Left colon (tissue), 2 donors: ENCODE measurements around the gene CTBS. TPM values are rescaled to one million over a fixed set of nuclear protein-coding genes. Genes with fewer than 3 reads are reported as not detected.

Source experiments
- ATAC-seq: fragments of 200-7000 bp; cut with Tn5 transposase; one replicate; pipeline ENCODE4 v1.9.1; 2020; ENCODE audit warnings: mild to moderate bottlenecking, moderate library complexity
- DNase-seq, 2 donors: peaks; one replicate each; pipeline ENCODE4 v3.0.0-alpha.2; 2020
- intact Hi-C, 2 donors: fragments of 100-400 bp; cut with DNase I in 1 of 2; cut with micrococcal nuclease in 1 of 2; formaldehyde crosslinking; loops; one replicate each; pipeline versions ENCODE4 v1.11.2 to v1.14.0; 2022; cut with DNase I, micrococcal nuclease
- long read RNA-seq: library from polyadenylated mRNA; unstranded; transcript quantifications from one replicate; pipeline ENCODE4 v2.0.0, GENCODE V29; 2021
- total RNA-seq, 2 donors: library from RNA; stranded (reverse); fragmentation: NEBNext Ultra II Directional; extraction: Animal tissue kit (Norgen Biotek cat#: 25700); gene quantifications; one replicate each; pipeline ENCODE4 v1.2.1, GENCODE V29; 2021
- donor health status: DM: no; HTN: no; CAD: no.
- donor health status: DM: yes; HTN: yes; CAD: no.

The CTBS gene, protein sequence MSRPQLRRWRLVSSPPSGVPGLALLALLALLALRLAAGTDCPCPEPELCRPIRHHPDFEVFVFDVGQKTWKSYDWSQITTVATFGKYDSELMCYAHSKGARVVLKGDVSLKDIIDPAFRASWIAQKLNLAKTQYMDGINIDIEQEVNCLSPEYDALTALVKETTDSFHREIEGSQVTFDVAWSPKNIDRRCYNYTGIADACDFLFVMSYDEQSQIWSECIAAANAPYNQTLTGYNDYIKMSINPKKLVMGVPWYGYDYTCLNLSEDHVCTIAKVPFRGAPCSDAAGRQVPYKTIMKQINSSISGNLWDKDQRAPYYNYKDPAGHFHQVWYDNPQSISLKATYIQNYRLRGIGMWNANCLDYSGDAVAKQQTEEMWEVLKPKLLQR
- 10 to 100 TPM; 20.5 to 23.7 TPM for total RNA-seq
- long read RNA-seq, full-length matches to known transcripts: 43 of 63 reads
- long read RNA-seq, partial matches to known transcripts: 9 of 63 reads
- long read RNA-seq, other reads (novel, unspliced or antisense): 11 of 63 reads

DNA sequence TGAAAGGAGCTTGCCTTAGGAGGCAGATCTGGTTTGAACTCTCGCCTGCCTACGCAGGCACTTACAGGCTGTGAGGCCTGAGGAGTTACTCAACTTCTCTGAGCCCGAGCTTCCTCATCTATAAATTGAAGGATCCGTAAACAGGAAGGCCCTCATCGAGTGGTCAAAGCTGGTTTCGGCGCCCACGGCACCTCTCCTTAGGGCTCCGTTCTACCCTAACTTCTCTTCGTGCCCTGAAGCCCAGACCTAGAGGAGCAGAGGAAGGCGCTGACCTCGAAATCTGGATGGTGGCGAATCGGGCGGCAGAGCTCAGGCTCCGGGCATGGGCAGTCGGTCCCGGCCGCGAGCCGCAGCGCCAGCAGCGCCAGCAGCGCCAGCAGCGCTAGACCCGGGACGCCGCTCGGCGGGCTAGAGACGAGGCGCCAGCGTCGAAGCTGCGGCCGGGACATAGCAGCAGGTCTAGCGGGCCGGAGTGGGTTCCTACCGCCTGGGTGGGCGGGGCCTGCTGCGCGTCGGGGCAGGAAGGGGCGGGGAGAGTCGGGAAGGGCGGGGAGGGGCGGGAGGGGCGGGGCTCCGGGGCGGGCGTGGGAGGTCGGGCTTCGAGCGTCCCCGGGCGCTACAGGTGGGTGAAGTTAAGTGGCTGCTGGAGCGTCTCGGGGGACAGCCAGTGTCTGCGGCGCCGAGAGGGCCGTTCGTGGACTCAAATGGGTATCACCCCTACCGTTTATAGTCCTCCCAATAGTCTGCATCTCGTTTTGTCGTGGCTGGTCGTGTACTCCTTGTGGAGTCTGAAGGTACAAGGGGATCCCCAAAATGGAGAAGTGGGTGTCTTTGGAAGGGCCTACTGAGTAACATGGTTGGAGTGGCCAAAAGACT is at the start of gene CTBS:
TSS of gene CTBS (minus strand) at position 474 of the 876 bp plus-strand sequence. CDS start at position 449, 25 bp downstream.
- intact Hi-C loops: loop anchor here in 1 of 2 donors (10.0 kb wide), 1 partner anchor 69 kb away; the partner anchor contains the start of genes GNG5 and SPATA1
- DNase-seq (peak; percentile 87 to 93), ATAC-seq (peak; percentile 95)

GRCh38 chr1:84621553-84621952 is 47.3 kb upstream of the CTBS start:
- ATAC-seq (no peak), DNase-seq (no peak)
- intact Hi-C loops: loop anchor here in 1 of 2 donors (10.0 kb wide), 1 partner anchor 133 kb away; no protein-coding TSS in a partner anchor

GRCh38 chr1:84620720-84621313 is 46.6 kb upstream of the CTBS start:
- intact Hi-C loops: loop anchor here in 1 of 2 donors (10.0 kb wide), 1 partner anchor 134 kb away; no protein-coding TSS in a partner anchor
- DNase-seq (peak; percentile 71 to 81), ATAC-seq (peak; percentile 98)

DNA sequence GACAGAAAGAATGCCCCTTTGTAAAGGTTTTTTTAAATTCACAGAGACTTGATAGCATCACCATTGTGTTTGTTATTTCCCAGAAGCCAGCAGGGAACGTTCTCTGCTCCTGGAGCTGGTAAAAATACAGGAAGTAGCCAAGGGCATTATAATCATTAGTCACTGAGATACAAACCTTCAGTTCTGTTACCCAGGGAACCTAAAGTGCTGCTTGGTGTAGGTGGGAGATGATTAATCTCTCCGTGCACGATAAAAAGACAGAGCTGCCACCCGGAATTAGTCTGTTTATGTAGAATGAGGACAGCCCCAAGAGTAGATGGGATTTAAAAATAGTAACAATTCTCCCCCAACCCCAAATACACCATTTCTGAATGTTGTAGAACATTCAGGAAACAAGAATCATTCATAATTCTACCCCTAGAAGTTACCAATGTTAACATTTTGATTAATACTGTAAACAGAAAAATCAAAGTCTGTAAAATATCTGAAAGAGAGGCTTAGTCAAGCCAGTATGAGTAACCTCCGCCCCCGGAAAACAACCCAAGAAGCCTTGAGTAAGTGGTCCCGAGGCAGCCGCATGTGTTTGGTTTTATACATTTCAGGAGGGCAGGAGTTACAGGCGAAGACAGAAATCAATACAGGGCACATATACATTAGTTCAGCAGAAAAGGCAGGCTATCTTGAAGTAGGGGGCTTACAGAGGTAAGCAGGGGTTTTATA is 45.3 kb upstream of the CTBS start:
- no peak for DNase-seq
- ATAC-seq: no peak
- intact Hi-C loops: loop anchor here in 1 of 2 donors (10.0 kb wide), 2 partner anchors 135 to 185 kb away; no protein-coding TSS in a partner anchor

DNA sequence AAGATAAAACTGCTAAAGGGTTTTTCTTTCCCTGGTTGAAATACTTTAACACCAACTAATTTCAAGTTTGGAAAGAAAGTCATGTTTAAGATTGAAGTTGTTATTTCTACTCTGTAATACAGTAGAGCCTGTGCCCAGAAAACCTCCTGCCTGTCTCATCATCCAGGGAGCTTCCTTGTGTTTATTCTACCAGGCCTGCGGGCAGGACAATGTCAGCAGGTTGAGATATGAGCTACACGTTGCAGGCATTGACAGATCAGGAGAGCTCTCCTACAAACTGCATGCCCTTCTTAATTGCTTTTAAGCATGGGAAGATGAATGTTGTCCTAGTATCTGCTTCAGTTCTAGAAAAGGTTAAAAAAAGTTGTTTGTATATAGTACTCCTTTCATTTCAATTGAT is 43.1 kb upstream of the CTBS start:
- intact Hi-C loops: loop anchor here in 1 of 2 donors (10.0 kb wide), 1 partner anchor 183 kb away; no protein-coding TSS in a partner anchor
- no peak for DNase-seq
- no peak for ATAC-seq

- intact Hi-C loops: loop anchor here in 1 of 2 donors (10.0 kb wide), 1 partner anchor 181 kb away; no protein-coding TSS in a partner anchor
- no peak for DNase-seq
- no peak for ATAC-seq
These were observed 41.5 kb upstream of the CTBS start for GRCh38 chr1:84615790-84616189.

DNA sequence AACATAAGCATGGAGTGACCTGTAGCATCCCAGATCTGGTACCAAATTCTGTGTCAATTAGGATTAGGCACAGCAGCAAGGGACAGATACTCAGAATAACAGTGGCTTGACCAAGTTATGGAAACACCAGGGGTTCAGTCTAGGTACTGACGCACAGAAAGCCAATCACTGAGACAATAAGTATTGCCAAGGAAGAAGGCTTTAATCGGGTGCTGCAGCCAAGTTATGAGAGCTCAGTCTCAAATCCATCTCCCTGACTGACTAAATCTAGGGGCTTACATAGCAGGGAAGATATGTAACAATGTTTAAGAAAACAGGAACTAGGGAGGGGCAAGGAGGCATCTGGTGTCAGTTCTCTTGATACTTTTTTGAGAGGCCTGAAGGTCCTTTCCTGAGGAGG is 39.6 kb upstream of the CTBS start:
- intact Hi-C loops: loop anchor here in 1 of 2 donors (10.0 kb wide), 1 partner anchor 179 kb away; no protein-coding TSS in a partner anchor
- DNase-seq (no peak), ATAC-seq (no peak)

DNA sequence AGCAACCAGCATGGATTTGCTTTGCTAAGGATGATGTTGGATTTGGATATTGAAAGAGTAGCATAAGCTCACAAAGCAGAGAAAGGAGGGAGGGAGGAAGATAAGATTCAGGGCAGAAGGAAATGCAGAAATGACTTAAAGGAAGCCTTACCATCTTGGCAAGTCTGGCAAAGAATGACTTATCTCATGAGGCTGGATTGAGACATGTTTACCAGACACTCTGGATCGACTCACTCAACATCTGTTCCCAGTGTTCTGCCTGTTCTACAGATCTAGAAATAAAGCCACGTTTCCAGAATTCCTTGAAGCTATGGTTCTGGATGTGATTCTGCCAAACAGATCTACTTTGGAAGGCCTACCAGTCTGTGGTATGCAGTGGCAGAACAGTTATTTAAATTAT is 38.8 kb upstream of the CTBS start:
- no peak for ATAC-seq
- no peak for DNase-seq
- intact Hi-C loops: loop anchor here in 1 of 2 donors (10.0 kb wide), 1 partner anchor 178 kb away; no protein-coding TSS in a partner anchor

DNA sequence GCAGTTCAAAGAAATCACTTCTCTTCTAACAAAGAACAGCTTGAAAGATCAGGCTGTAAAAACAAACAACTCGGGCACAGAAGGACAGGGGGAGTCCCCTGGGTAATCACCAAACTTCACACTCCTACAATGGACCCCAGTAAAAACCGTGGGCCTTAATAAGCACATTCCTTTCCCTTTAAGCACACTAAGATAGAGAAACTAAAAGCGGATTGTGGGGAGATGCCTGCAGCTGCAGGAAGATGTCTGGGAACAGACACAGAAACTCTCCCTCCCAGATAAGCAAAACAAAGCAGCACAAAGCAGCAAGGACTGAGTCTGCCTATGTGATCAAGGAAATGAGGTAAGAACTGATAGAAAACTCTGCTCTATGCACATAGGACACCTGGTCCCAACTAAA is 37.6 kb upstream of the CTBS start:
- ATAC-seq (no peak), DNase-seq (no peak)
- intact Hi-C loops: loop anchor here in 1 of 2 donors (10.0 kb wide), 1 partner anchor 177 kb away; no protein-coding TSS in a partner anchor

GRCh38 chr1:84611091-84611490 is 36.9 kb upstream of the CTBS start:
- DNase-seq (no peak), ATAC-seq (no peak)
- intact Hi-C loops: loop anchor here in 1 of 2 donors (10.0 kb wide), 1 partner anchor 176 kb away; no protein-coding TSS in a partner anchor

DNA sequence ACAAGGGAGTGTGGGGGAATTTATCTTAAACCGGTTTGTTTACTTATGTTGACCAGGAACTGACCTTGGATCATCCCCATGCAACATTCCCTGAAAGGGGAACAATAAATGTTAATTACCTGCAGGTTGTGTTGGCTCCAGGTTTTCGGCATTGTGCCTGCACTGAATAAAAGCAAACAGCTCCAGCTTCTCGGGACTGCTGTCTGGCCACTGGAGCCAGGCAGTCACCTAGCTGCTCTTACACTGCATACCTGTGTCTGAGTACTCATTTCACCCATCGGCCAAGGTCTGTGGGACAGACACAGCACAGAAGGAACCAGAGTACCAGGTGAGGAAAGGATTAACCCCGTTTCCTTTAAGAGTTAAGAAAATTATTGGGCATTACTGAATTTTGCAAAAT is 32.7 kb upstream of the CTBS start:
- intact Hi-C loops: no loop called here
- ATAC-seq: no peak
- no peak for DNase-seq

DNA sequence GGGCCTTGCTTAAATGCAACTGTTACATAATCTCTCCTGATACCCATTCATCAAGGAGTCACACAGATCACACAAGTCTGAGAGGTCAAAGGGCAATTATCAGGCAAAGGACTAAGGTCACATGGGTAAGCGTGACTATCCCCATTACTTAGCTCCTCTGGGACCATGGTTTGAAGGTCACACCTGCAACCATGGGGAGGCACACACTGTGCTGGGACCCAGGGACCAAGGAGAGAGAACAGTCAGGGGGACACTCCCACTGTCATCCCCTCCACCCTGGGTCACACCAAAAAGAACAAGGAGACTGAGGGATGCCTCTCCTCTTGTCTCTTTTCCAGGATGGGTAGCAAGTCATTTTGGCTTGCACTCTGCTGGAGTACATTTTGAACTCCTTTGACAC is 30.9 kb upstream of the CTBS start:
- intact Hi-C loops: no loop called here
- DNase-seq (no peak), ATAC-seq (no peak)

GRCh38 chr1:84603941-84604830 is 29.9 kb upstream of the CTBS start:
- ATAC-seq: no peak
- DNase-seq: no peak
- intact Hi-C loops: no loop called here

- DNase-seq (no peak), ATAC-seq (no peak)
- intact Hi-C loops: no loop called here
These were observed 29.0 kb upstream of the CTBS start for GRCh38 chr1:84603223-84603622.

- intact Hi-C loops: no loop called here
- no peak for DNase-seq
- no peak for ATAC-seq
These were observed 26.6 kb upstream of the CTBS start for GRCh38 chr1:84600796-84601195.

GRCh38 chr1:84598846-84599741 is 24.9 kb upstream of the CTBS start:
- intact Hi-C loops: no loop called here
- no peak for DNase-seq
- ATAC-seq: no peak
